Esophagus mucosa (tissue), 1 donor: ENCODE data around the gene CDH23. TPM values are rescaled to one million over a fixed set of nuclear protein-coding genes. Genes with fewer than 3 reads are reported as not detected.

Experiments used
- ATAC-seq: fragments of 200-7000 bp; cut with Tn5 transposase; one replicate; pipeline ENCODE4 v1.9.1; 2020
- total RNA-seq: library from RNA; stranded (reverse); gene quantifications from one replicate; pipeline ENCODE4 v1.2.4, GENCODE V29; 2023
- donor health status: DM: yes; HTN: yes; CAD: no.

Gene CDH23
- total RNA-seq, 1 donor from 2014 or later = 1.3 TPM

DNA sequence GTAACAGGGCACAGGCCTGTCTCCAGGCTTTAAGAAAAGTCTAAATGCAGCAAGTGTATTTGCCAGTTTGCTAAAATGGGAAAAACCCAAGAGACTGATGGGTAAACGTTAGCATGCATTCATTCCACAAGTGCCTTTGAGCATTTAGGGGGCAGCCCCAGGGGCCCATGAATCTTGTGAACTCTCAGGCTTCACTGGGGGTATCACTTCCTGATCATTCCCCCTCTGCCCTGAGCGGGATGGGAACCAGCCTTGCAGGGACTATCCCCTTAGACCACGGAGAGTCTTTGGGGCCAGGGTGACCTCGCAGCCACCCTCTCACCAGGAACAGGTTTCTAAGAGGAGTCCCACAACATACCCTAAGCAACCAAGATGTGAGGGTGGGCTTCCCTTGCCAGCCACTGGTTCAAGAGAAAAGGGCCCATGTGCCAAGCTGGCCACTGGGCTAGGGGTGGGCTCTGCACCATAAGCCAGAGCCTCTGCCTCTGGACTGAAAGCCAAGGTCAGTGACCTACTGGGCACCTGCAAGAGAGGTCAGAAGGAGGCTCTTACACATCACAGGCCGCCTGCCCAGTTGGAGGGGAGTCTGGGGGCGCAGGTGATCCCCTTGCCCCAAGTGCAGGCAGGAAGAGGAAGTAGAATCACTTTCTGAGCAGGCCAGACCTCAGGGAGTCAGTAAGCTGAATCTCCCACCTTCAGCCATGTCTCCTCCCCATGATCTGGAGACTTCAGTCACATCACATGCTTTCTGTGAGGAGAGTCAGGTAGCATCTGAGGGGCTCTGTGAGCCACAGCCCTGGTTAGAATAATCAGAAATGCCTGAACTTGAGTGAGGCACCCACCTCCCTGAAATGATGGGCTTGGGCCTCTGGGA, 247.8 kb downstream of the CDH23 start:
- no peak for ATAC-seq

DNA sequence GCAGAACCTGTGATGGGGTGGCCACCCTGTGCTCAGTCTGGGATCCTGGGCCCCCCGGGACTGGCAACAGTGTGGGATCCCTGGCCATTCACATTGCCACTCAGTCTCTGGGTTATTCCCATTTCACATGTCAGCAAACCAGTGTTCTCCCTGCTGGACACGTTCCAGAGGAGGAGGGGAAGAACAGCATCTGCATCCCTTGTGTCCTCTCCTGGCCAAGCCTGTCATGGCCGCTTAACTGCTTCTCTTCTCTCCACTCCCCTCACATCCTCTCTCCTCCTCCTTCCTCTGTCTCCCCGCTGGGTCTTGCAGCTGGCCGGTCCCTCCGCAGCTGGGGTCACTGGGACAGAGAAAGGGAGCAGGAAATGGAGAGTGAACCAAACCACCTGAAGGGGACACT, 248.5 kb downstream of the CDH23 start:
- ATAC-seq = no peak

DNA sequence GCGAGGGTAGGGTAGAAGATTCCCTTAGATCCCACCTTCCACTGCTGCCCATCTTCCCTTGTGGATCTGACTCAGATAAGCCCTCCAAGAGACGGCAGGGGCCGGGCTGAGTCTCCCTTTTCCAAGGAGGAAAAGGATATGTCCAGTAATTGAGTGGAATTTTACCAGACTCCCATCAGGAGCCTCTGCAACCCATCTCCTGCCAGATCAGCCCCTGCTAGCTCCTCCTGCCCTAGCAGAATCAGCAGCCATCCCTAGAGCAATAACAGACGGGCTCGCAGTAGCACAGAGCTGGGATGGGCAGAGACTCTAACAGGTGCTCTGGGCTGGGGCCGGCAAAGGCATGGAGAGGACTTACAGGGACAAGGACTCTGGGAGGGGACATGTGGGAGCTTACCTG, 249.3 kb downstream of the CDH23 start:
- no peak for ATAC-seq

DNA sequence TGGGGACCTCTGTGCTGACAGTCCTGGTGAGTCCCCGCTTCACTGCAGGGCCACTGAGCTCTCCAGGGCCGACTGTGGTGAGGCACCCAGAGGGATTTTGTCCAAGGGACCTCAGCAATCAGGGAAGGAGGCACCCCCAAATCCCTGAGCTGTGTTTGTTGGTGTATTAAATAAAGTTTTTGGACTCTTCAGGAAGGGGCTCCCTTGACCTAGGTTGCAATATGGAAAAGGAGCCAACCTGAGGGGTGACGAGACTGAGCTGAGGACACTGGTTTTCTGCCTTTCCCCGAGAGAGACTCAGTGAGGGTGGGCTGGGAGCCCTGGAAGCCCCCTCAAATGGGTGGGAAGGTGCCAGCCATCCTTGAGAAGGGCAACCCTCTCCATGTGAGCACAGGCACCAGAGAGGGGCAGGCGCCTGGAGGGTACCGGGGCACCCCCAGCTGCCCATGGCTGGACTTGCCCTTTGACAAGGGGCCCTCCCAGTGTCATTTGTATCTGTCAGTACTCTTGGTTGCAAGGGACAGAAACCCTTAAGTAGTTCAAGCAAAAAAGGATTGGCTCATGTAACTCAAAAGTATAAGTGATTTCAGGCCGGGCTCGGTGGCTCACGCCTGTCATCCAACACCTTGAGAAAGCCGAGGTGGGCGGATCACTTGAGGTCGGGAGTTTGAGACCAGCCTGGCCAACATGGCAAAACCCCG, 250.0 kb downstream of the CDH23 start:
- no peak for ATAC-seq

DNA sequence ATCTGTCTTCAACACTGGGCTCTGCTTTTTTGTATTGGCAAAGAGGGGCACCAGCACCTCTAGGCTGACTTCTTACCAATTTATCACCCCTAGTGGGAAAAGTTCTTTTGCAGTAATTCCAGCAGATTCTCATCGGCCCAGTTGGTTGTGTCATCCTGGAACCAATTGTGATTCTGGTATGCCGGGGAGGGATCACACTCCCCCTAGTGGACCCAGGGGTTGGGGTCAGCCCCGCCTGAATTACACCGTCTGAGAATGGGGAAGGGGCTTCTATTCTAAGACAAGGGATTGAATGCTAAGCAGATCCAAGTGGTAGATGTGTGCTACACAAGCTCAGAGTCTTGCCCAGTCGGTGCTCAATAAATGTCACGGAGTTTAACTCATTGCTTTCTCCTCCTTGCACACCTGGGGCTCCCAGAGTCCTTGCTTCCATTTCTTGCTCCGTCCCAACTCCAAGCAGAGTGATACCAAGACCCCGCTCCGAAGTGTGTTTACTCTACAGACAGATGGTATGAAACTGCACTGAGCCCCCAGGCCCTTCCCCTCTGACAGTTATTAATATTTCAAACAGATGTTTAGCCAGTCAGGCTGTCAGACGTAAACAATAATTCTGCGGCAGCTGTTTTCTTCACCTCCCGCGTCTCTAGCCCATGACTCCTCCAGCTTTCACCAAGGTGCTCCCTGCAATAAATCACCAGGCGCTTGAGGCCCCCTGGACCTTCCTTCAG, 251.0 kb downstream of the CDH23 start:
- ATAC-seq = no peak

DNA sequence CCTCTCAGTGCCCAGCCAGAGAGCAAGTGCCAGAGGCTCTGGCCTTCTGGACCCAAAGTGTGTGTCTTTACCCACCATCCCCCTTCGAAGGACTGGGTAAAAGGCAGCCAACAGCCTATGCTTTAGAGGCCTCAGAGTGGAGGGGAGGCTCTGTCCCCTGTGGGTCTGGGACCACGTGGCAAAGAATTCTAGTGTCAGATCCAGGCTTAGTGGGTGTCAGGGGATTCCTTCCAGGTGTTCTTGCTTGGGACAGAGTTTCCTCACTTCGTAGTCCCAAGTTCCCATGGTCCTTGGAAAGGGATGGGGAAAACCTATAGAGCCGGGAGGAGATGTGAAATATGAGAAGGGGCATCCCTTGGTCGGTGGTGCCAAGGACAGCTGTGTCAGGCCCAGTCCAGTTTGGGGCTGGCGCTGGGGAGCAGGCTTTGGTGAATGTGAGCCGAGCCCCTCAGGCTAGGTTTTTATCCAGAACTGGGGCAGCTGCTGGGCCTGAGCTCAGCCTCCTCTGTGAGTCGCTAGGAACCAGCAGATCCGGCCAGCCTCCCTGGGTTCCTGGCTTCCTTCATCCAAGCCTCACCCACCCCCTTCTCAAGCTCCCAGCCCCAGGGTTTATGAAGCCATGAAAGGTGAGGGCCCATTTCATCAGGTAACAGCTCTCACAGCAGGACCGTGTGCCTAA, 251.7 kb downstream of the CDH23 start:
- ATAC-seq = no peak

DNA sequence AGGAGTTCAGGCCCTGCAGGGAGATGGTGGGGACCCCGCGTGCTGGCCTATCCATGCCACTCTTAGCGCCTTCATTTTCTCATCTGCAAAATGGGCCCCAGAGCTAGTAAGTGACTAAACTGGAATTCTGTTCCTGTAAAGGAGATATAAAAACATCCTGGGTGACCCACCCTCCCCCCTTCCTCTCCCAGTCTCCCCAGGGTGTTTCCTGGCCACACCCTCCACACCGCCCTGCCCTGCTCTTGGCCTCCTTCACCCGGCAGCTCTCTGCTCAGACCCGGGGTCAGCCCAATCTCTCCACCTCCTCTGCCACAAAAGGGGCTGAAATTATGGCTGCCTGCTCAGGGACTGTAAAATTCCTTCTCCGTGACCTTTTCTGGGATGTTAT, 252.2 kb downstream of the CDH23 start:
- no peak for ATAC-seq

DNA sequence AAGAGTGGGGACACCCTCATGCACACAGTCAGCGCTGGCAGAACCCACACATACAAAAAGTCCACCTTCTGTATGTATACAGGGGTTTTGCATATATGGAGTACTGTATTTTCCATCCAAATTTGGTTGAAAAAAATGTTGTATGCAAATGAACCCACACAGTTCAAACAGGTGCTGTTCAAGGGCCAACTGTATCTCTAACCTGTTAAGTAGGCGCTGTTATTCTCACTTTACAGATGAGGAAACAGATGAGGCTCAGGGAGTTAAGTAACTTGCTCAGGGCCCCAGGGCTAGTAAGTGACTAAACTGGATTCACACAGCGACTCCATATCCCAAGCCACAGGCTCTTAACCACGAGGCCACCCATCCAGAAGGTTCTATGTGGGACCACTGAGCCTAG, 252.9 kb downstream of the CDH23 start:
- ATAC-seq = peak; percentile 58

DNA sequence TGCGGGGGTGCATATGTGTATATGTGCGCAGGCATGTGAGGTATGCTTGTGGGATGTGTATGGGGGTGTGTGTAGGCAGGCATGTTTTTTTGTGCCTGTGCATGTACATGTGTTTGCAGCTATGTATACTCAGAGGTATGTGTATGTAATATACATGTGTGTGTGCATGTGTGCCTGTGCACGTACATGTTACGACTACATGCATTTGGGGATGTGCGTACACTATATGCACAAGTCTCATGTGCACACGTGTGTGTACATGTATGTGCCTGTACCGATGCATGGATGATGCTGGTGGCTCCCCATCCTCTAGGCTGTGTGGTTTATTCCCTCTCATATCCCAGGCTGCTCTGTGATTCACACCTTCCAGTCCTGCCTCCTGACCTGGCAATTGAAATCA, 253.7 kb downstream of the CDH23 start:
- ATAC-seq = no peak

DNA sequence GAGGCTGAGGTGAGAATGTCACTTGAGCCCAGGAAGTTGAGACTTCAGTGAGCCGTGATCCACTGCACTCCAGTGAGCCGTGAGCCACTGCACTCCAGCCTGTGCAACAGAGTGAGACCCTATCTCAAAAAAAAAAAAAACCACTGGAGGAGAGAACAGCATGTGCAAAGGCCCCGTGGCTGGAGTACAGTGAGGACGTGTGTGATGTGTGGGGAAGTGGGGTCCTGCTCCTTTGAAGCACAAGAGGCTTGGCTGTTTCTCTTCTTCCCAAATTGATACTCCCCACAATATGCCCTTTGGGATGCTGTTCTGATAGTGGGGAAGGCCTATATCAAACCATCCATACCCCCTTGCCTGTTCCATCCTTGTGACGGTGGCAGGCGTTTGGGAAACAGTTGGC, 254.7 kb downstream of the CDH23 start:
- no peak for ATAC-seq

DNA sequence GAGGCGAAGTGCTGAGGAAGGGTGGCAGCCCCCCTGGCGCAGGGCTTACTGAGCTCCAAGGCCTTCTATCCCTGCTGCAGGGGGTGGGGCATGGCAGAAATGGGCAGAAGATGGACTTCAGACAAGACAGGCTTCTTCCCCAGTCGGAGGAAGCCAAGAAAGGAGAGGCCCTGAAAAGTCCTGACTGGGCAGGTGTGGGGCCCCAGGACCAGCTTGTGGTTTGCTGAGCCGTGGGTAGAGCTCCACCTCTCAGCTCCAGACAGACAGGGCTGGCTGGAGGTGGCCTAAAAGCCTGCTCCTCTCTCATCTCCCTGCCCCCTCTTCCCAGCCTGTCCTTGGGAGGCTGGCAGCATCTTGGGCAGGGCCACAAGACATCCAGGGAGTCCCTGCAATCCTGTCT, 255.2 kb downstream of the CDH23 start:
- no peak for ATAC-seq

DNA sequence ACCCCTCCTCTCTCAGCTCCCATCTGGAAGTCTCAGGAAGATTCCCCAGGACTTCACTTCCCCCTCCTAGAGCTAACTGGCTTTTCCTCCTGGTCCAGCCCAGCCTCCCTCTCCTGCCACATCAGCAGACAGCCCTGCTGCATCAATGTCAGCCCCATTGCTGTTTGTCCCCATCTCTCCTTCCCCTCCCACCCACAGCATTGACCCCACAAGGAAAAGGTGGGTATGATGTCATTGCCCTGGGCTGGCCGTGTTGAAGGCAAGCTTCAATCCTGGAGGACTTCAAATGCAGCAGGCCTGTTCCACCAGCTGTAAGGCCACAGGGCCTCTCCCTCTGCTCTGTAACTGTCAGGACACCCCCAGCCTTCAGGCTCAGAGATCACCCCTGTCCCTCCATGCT, 256.3 kb downstream of the CDH23 start:
- ATAC-seq = no peak

DNA sequence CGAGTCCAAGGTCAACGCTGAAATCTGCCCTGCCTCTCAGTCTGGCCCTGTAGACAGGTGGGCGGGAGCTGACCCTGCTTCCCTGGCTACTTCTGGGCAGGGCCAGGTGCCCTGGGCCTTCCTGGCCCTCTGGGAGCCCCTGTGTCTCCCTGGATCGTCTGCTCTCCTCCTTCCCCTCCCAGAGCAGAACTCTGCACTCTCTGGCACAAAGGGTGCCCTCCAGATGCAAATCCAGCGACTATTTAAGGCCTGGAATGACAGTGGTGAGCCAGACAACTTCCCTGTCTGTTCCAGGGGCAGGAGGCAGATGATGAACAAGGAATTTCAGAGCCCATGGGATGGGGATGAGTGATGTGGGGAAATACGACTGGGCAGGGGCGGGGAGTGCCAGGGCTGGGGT, 259.5 kb downstream of the CDH23 start:
- no peak for ATAC-seq

DNA sequence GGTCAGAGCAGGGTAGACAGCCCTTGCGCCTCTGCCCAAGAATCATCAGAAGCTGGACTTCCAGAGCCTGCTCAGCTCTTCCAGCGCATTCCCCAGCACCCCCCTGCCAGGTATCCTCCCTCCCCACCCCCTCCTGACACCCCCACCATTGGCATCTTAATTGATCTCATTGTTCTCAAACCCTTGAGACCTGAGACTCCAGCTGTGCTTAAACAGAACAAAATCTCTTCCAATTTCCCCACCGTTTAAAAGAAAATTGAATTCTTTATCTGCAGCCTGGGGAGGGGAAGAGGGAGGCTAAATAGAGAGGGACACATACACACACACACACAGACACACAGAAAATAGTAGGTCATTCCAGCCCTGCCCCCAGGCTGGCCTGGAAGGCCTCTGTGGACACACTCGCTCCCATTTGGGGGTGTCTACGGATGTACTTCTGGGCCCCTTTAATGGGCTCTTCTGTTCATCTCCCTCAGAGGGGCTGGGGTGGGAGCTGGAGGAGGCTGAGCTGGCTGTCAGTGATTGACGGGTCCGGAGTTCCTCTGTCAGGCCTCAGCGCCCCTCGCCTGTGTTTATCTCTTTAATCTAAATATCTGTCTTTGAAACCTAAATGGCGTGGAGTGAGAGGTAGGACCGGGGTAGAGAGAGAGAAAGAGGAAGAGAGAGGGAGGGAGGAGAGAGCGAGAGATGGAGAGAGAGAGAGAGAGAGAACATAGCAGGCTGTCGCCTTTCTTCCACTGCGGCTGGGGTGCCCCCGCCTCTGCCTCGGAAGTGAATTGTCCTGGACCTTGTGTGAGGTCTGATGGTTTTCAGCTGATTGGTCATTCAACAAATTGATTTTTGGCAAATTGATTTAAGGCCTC, 261.1 kb downstream of the CDH23 start:
- no peak for ATAC-seq

DNA sequence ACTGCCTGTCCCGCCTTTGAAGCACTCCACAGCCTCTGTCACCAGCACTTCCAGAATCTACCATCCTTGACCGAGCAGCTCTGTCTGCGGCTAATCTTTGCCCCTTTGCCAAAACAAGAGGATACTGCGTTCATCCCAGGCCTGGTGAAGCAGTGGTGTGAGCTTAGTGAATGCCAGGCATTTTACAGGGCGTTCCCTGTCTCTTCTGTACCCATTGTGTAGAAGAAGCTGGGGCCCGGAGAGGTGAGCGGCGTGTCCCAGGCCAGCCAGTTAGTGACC, 261.7 kb downstream of the CDH23 start:
- ATAC-seq = no peak

DNA sequence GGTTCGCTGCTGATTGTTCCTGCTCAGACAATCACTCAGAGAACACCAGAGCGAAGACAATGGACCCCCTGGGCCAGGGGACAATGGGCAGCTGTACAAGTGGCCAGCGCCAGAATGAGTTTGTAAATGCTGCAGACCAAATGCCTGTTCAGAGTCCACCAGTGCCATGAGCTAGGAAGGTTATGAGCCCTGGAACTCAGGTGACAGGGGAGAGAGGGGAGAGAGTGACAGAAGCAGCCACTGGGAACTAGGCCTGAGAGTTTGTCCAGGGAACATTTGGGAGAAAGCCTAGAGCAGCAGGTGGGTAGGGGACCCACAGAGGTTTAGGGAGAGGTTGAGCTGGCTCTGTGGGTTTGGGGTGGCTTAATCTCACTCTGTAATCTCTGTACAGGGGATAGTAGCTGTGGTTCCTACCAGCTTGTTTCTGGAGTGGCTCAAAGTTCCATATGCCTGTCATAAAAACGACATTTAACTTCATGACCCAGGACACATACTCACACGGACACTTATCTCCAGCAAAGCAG, 262.5 kb downstream of the CDH23 start:
- ATAC-seq = no peak

DNA sequence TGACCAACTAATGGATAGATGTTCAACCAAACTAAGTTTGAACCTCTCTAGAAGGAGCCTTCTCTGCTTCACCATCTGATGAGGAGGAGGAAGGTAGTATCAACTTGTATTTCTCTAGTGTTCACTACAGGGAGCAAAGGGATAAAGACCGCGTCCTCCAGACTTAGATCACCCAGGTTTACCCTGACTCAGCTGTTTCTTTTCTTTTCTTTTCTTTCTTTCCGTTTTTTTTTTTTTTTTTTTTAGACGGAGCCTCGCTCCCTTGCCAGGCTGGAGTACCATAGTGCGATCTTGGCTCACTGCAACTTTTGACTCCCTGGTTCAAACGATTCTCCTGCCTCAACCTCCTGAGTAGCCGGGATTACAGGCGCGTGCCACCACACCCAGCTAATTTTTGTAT, 263.0 kb downstream of the CDH23 start:
- no peak for ATAC-seq

DNA sequence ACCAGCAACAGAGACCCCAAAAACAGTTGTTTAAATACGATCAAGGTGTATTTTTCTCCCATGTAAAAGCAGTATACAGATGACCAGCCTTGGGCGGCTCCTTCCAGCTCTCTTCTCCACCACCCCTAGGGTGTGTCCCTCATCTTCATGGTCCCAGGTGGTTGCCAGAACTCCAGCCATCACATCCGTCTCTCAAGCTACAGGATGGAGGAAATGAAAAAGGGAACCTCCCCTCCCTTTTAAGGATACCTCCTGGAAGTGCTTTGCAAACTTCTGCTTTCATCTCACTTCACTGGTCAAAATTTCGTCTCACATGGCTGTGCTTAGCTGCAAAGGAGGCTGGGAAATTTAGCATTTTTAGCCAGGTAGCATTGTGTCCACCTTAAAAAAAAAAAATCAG, 263.6 kb downstream of the CDH23 start:
- ATAC-seq = no peak

DNA sequence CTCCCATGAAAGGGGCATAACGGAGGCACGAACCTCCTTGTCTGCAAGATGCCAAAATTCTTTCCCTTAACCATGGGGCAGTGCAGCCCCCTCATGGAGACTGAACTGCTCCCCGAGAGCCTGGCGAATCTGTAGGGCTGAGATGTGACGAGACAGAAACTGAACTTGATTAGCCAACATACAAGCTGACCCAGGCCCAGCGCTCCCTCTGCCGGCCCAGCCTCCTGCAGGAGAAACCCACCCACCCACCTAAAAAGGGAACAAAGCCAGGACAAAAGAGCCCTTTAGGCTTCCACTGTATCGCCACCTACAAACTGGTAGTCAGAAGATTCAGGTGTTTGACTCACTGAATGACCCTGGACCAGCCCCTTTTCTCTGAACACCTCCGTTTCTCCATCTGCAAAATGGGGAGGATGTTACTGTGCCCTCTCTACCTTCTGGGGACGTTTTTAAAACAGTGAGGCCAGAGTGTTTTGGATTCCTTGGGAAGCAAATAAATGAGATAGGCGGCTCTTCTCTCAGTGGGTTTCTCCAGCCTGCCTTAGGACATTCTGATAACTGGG, 264.4 kb downstream of the CDH23 start:
- ATAC-seq = no peak

DNA sequence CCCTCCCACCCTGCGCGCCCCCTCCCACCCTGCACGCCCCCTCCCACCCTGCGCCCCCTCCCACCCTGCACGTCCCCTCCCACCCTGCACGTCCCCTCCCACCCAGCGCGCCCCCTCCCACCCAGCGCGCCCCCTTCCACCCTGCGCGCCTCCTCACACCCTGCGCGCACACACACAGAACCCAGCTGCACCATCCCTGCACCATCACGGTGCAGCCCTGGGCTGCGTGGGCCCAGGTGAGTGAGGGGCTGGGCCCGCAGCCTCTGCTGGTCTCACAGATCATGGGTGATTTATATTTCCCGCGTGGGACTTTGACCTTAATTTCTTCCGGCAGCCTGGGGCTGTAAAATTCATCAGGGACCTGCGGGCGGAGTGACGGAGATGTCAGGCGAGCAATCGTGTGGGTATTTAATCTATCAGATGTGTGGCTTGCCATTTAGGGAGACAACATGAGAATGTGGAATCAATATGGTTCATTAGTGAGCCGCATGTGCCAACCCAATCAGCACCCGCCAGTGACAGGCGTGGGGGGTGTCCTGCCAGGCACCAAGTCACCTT, 265.1 kb downstream of the CDH23 start:
- ATAC-seq = no peak

DNA sequence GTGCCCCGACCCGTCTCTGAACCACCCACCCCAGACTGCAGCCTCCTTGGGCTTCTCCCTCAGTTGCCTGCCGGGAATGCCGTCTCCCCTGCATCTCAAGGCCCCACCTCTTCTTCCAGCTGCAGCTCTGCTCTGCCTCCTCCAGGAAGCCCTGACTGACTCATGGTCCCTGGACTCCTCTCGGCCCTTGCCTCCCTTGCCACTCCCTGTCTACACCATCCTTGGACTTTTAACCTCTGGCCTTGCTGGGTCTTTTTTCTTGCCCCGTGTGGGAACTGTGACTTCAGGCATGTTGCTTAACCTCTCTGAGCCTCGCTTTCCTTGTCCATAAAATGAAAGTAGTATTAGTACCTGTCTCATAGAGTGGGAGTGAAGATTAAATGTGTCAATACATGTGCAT, 266.6 kb downstream of the CDH23 start:
- ATAC-seq = no peak
